ENCODE data around the gene PRRC2B.
"Not testable (repeated sequence)": the region's sequence is repeated elsewhere in the genome, so short reads cannot be mapped to it uniquely, and the experiment has no call there.

The PRRC2B gene

GRCh38 chr9:131393622-131394463 lies at the start of gene PRRC2B:
Gene PRRC2B, plus strand, starts transcription at chr9:131394086. Its CDS starts 36,059 bp downstream, at chr9:131430145.
- peak in 51 of 56 donors; percentile 36 to 87 (median 72) for DNase-seq

DNA sequence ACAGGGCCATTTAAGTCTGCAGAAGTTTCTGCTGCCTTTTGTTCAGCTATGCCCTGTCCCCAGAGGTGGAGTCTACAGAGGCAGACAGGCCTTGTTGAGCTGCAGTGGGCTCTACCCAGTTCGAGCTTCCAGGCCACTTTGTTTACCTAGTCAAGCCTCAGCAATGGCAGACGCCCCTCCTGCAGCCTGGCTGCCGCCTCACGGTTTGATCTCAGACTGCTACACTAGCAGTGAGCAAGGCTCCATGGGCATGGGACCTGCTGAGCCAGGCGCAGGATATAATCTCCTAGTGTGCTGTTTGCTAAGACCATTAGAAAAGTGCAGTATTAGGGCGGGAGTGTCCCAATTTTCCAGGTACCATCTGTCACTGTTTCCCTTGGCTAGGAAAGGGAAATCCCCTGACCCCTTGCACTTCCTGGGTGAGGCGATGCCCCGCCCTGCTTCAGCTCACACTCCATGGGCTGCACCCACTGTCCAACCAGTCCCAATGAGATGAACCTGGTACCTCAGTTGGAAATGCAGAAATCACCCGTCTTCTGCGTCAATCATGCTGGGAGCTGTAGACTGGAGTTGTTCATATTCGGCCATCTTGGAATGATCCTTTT lies 48.9 kb upstream of the PRRC2B start:
- not testable (repeated sequence) for DNase-seq

GRCh38 chr9:131346559-131346958 lies 47.3 kb upstream of the PRRC2B start:
- no peak for DNase-seq

DNA sequence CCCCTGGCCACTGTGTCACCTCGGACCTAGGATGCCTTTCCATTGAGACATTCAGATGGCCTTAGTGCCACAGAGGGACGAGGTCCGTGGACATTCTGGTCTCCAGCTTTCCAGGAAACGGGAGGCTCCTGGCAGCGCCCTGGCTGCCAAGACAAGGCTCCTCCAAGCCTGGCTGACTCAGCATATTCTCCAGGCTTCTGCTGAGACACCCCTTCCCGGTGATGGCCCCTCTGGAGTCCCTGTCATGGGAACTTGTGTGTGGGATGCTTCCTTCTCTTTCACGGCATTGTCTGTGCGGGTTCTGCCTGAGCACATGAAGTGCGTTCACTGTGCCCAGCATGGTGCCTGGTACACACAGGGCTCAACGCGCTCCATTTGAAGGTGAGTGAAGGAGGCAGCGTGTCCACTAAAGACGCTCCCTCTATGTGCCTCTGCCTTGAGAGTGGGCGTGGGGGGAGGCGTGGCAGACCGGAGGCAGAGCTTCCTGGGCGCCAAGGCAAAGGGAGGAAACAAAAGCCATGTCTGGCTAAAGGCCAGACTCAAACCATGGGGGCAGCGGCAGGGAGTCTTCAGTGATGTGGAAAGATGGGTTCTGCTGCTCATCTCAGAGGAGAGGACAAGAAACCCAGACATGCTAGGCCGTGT lies 46.4 kb upstream of the PRRC2B start:
- DNase-seq: no peak

DNA sequence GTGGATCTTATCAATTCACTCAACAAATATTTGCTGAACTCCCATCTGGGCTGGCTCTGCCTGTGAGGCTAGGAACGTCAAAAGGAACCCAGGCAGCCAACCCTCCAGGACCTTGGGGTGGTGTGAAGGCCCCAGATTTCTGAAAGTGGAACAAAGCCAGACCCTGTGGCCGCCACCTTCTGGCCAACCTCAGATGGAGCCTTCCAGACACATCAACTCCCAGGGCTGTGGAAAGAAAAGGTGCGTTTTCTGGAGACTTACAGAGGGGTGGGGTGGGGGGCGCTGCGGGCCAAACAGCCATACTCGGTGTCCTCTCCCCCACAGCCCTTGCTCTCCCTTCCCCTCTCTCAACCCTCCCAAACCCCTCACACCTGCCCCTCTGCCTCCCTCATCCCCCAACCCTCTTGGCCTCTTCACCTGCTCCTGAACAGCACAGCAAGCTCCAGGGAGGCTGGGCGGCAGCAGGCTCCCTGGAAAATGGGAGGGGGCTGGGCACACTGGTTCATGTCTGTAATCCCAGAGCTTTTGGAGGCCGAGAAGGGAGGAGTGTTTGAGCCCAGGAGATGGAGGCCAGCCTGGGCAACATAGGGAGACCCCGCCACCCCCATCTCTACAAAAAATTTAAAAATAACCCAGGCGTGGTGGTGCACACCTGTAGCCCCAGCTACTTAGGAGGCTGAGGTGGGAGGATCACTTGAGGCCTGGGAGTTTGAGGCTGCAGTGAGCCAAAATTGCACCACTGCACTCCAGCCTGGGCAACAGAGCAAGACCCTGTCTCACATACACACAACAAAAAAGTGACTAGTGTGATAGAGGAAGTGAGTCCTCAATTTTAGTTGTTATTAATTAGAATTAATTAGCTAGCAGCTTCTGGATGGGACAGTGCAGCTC lies 45.0 kb upstream of the PRRC2B start:
- DNase-seq: no peak

DNA sequence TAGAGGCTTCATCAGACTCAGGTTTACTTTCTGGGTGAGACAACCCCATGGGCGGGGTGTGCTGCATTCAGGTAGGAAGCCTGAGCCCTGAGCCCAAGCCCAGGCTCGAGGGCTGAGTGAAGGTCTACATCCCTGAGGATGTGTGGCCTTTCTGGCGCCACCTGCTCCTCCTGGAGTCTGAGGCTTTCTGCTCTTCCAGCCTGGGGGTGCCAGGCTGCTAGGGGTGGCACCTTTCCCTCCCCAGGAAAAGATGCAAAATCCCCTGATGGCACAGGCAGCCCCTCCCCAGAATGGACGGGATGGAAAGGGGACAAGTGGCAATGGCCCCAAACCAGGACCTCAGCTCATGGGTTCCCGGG lies 44.4 kb upstream of the PRRC2B start:
- DNase-seq: no peak

DNA sequence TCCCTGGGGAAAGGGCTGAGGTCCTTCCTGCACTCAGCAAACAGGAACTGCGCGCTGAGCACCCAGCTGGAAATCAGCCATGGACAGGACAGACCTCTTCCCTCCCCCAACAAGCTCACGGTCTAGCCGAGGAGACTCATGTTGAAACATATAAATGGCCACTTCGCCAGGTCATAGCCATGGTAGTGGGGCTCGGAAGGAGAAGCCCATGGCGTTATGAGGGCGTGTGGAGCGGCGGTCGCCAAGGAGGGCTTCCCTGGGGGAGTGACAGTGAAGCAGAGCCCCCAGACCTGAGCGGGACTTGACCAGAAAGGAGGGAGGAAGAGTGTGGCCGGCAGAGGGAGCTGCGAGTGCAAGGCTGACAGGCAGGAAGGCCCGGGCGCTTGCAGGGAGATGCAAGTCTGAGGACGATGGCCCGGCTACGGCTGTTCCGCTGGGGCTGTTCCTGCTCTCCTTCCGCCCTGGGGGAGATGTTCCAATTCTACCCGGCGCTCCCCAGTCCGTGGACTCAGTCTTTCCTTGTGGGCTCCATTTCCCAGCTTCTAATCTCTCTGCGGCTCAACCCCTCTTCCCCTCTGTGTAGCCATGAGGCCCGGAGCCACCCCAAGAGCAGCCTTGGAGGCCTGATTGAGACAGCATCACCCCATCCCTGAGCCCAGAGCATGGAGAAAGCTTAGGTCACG lies 43.9 kb upstream of the PRRC2B start:
- DNase-seq: peak; percentile 12 to 90 (median 72)

- peak in 6 of 56 donors; percentile 4 to 48 (median 27) for DNase-seq
Observed at GRCh38 chr9:131356479-131356878, 37.4 kb upstream of the PRRC2B start.

- DNase-seq: no peak
Observed at GRCh38 chr9:131358556-131358955, 35.3 kb upstream of the PRRC2B start.

DNA sequence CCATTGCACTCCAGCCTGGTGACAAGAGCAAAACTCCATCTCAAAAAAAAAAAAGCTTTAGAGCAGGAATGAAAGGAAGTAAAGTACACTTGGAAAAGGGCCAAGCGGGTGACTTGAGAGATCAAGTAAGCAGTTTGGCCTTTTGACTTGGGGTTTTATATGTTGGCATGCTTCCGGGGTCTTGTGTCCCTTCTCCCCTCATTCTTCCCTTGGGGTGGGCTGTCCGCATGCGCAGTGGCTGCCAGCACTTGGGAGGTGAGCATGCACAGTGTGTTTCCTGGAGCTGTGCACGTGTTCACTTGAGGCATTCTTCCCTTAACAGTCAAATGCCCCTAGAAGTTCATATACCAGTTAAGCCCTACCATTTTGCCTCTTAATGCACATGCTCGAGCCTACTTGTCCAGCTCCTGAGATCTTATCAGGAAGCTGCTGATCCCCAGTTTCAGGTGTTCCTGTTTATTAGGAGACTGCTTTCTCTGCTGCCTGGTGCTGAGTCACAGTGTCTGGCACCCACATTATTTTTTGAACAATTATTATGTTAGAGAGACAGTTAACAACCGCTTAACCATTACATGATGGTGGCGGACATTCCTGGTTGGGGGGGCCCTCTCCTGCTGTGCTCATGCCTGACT lies 32.6 kb upstream of the PRRC2B start:
- DNase-seq: peak in 1 of 56 donors; percentile 2

- no peak for DNase-seq
Observed at GRCh38 chr9:131365546-131365945, 28.3 kb upstream of the PRRC2B start.

DNA sequence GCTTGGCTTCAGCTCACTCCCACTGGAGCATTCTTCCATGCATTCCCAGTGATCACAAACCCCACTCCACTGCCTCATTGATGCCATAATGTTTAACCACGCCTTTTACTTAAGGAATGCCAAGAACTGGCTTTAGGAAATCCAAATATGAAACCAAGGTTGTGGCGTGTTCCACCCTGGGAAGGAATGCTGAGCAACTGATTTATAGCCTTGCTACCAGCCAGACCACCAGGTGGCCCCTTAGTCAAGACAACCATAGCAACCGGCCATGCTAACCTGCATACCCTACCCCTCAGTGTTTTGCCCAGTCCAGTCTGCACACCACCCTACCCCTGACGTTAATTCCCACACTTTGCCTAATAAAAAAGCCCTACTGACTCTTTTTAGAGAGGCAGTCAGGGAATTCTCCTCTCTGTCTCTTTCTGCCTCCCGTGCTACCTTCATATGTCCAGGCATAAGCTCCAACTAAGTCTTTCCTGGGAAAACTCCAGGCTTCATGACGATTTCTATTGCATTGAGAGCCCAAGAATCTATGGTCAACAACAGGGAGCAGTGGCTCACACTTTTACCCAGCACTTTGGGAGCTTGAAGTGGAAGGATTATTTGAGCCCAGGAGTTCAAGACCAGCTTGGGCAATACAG lies 27.0 kb upstream of the PRRC2B start:
- DNase-seq: peak in 3 of 56 donors; percentile 2 to 22 (median 16)

DNA sequence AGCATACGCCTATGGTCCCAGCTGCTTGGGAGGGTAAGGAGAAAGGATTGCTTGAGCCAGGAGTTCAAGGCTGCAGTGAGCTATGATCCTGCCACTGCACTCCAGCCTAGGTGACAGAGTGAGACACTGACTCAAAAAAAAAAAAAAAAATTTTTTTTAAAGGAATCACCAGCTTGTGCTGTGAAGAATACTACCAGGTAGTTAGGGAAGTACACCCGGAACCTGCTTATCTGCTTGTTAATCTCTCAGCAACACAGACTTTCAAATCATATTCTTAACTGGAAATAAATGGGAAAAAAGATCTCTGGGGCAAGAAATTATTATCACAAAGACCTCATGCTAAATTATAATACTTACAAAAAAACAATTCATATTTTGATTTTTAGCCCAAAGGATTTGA lies 26.4 kb upstream of the PRRC2B start:
- DNase-seq: no peak

DNA sequence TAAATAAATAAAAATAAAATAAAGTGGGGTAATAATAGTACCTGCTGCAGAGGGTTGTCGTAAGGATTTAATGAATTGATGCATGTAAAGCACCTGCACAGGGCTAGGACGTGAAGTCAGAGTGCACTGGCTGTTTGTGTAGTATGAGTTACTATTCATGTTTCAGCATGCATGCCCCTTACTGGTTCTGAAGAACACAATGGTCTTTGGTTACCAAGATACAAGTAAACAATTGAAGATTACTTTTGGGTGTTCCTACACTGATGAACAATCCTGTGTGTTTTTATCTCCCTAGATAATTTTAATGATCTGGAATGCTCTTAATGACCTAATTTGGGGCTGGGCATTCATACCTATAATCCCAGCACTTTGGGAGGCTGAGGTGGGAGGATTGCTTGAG lies 23.2 kb upstream of the PRRC2B start:
- DNase-seq: no peak

GRCh38 chr9:131372599-131372973 lies 21.3 kb upstream of the PRRC2B start:
- not testable (repeated sequence) for DNase-seq

- not testable (repeated sequence) for DNase-seq
Observed at GRCh38 chr9:131374638-131375037, 19.2 kb upstream of the PRRC2B start.

GRCh38 chr9:131379056-131379455 lies 14.8 kb upstream of the PRRC2B start:
- DNase-seq: no peak

DNA sequence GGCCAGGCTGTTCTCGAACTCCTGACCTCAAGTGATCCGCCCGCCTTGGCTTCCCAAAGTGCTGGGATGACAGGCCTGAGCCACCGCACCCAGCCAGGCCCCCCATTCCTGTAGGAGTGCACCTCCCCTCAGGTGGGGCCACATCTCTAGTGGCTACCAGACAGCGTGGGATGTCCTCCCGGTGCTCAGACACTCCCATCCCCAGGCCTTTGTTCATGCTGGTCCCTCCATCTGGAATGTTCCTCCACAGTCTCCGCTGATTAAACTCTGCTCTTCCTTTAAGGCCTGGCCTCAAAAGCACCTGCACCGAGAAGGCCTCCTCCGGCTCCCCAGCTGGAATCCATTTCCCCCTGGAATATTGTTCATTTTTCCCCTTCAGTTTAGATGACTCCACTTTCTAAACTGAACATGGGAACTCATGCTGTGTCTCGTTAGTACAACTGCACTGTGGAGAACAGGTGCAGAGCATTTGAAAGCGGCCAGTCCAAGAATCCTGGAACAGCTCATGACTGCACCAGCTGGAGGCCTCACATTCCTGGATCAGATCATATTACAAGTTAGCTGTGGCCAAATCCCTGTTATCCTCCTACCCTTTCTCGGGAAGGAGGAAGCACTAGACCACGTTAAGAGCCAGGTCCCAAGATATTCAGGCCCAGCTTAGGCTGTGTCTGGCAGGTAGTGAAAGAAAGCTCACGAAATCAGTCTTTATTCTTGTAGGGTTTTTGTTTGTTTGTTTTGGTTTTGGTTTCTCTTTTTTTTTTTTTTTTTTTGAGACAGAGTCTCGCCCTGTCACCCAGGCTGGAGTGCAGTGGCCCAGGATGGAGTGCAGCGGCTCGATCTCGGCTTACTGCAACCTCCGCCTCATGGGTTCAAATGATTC lies 10.8 kb upstream of the PRRC2B start:
- DNase-seq: peak in 1 of 56 donors; percentile 8

GRCh38 chr9:131385296-131385695 lies 8.6 kb upstream of the PRRC2B start:
- DNase-seq: no peak

Measured in amygdala (tissue), 56 donors.